GM10847 (cell line): Measurements from ENCODE around the gene PDE6G.

Experiments
- POLR2A ChIP-seq: IDR thresholded peaks from 2 replicates; pipeline ENCODE4 v1.6.1; 2011; ENCODE audit not compliant: insufficient read length; ENCODE audit errors: extremely low read depth

Gene PDE6G

GRCh38 chr17:81693509-81694210, 37.3 kb upstream of the PDE6G start:
- TF ChIP-seq POLR2A, result no peak

- TF ChIP-seq POLR2A, result no peak
These were observed 35.3 kb upstream of the PDE6G start for GRCh38 chr17:81691608-81692007.

GRCh38 chr17:81691196-81691595, 34.9 kb upstream of the PDE6G start:
- no peak for TF ChIP-seq POLR2A

- no peak for TF ChIP-seq POLR2A
These were observed 34.2 kb upstream of the PDE6G start for GRCh38 chr17:81690549-81690948.

GRCh38 chr17:81690066-81690465, 33.7 kb upstream of the PDE6G start:
- no peak for TF ChIP-seq POLR2A

GRCh38 chr17:81688616-81689015, 32.3 kb upstream of the PDE6G start:
- no peak for TF ChIP-seq POLR2A

- TF ChIP-seq POLR2A, result no peak
These were observed 31.6 kb upstream of the PDE6G start for GRCh38 chr17:81687770-81688541.

- TF ChIP-seq POLR2A, result no peak
These were observed 30.3 kb upstream of the PDE6G start for GRCh38 chr17:81686614-81687013.

GRCh38 chr17:81685108-81685507, 28.8 kb upstream of the PDE6G start:
- TF ChIP-seq POLR2A, result no peak

- TF ChIP-seq POLR2A, result no peak
These were observed 28.1 kb upstream of the PDE6G start for GRCh38 chr17:81684442-81684911.

- peak; percentile 73 for TF ChIP-seq POLR2A
These were observed 27.5 kb upstream of the PDE6G start, which contains the start of the genes ARL16 and HGS for GRCh38 chr17:81683584-81684441. Gene ARL16 (minus strand): TSS chr17:81683797. CDS start chr17:81683753, 44 bp downstream. Gene HGS (plus strand): TSS chr17:81684011. CDS start chr17:81684067, 56 bp downstream.

- TF ChIP-seq POLR2A, result no peak
These were observed 26.9 kb upstream of the PDE6G start for GRCh38 chr17:81683208-81683583.

GRCh38 chr17:81682565-81683207, 26.3 kb upstream of the PDE6G start:
- no peak for TF ChIP-seq POLR2A

- no peak for TF ChIP-seq POLR2A
These were observed 25.3 kb upstream of the PDE6G start for GRCh38 chr17:81681672-81682071.

- no peak for TF ChIP-seq POLR2A
These were observed 23.8 kb upstream of the PDE6G start for GRCh38 chr17:81680150-81680549.
